HG03095 (cell line): ENCODE results near the gene AP3D1.
A peak's percentile ranks its signal among the peaks of the same experiment; 100 is the strongest.

Experiments used
- ATAC-seq: cut with Tn5 transposase; IDR thresholded peaks from one replicate; pipeline ENCODE4 v1.9.1; 2021; ENCODE audit warnings: moderate library complexity; ENCODE audit not compliant: unreplicated experiment

AP3D1 gene

GRCh38 chr19:2070436-2070827, 80.9 kb downstream of the AP3D1 start:
- no peak for ATAC-seq

- no peak for ATAC-seq
Measured at GRCh38 chr19:2064788-2065524, 86.4 kb downstream of the AP3D1 start.

GRCh38 chr19:2064395-2064787, 87.0 kb downstream of the AP3D1 start:
- ATAC-seq, result no peak

DNA sequence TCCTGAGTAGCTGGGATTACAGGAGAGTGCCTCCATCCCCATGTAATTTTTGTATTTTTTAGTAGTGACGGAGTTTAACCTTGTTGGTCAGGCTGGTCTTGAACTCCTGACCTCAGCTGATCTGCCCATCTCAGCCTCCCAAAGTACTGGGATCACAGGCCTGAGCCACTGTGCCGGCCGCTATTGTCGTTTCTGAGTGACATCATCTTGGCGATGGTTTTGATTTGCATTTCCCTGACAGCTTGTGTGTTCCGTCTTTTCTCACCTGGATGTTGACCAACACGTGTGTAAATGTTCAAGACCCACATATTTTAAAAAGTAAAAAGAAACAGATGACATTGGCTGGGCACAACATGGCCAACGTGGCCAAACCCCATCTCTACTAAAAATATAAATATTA, 87.5 kb downstream of the AP3D1 start:
- no peak for ATAC-seq

- no peak for ATAC-seq
Measured at GRCh38 chr19:2062770-2063169, 88.6 kb downstream of the AP3D1 start.

DNA sequence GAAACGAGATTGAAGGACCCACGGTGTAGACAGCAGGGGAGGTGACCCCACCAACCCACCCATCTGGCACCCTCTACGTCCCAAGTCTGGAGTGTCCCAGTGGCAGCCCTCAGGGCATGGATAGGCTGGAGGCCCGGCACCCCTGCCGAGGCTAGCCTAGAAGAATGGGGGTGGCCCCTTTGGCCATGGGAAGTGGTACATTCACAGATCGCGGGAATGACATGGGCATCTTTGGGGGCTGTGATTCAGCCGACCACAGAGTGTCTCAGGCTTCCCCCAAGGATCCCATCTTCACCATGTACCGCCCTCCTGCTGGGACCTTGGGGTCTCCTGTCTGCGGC, 89.0 kb downstream of the AP3D1 start:
- no peak for ATAC-seq

DNA sequence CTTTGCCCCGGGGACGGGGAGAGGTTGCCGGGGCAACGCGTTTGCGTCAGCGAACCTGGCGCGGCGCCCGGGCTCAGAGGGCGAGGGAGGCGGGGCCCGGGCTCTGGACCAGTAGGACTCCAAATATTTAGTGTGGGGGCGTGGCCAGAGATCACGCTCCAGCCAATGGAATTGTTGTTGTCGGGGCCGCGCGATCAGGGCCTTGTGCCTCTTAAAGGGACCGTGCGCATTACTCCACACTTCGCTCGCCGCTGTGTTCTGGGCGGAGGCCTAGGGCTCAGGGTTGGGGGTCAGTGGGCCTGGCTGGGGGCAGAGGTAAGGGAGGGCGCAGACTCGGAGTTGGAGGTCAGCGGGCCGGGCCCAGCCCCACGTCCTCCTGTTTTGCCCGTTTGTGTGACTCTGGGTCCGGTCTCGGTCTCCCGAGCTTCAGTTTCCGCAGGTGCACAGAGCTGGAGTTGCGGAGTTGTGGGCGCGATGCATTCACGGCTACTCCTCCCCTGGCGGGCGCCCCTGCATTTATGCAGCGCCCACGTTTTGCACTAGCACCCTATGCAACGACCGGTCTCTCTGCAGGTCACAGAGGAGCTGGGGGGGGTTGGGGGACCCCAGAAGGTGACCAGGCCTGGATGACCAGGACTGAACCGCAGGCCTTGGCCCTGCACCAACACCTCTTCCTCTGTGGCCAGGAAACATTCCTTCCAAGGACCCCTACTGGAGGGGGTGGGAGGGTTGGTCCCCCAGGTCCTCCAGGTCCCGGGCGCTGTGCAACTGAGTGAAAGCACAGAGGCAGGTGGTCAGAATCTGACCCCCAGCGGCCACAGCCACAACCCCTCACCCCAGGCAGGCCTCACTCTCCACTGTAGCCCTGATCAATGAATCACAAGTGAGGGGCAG, 89.6 kb downstream of the AP3D1 start:
- ATAC-seq, result peak; percentile 53

DNA sequence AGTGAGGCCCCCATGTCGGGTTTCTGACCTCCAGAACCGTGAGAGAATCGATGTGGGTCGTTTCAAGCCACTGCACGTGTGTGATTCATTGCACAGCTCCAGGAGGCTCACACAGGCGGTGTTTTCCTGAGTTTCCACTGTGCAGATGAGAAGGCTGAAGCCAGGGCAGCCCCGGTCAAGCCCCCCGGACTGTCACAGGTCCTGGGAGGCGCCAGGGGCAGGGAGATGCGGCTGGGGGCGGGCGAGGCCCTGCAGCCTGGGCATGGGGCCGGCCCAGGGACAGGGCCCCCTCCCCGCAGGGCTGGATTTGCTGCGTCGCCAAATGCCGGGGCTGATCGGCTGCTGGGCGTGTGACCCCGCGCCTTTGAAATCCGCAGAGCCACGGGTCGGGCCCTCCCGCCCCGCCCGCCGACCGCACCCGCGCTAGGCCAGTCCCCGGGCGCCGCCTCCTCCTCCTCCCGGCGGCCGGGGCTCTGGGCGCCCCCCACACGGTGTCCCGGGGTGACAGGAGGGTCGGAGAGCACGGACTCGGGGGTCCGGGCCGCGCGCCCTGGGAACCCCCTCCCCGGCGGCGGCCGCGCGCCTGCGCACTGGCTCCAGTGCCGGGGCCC, 90.4 kb downstream of the AP3D1 start:
- peak; percentile 11 for ATAC-seq

DNA sequence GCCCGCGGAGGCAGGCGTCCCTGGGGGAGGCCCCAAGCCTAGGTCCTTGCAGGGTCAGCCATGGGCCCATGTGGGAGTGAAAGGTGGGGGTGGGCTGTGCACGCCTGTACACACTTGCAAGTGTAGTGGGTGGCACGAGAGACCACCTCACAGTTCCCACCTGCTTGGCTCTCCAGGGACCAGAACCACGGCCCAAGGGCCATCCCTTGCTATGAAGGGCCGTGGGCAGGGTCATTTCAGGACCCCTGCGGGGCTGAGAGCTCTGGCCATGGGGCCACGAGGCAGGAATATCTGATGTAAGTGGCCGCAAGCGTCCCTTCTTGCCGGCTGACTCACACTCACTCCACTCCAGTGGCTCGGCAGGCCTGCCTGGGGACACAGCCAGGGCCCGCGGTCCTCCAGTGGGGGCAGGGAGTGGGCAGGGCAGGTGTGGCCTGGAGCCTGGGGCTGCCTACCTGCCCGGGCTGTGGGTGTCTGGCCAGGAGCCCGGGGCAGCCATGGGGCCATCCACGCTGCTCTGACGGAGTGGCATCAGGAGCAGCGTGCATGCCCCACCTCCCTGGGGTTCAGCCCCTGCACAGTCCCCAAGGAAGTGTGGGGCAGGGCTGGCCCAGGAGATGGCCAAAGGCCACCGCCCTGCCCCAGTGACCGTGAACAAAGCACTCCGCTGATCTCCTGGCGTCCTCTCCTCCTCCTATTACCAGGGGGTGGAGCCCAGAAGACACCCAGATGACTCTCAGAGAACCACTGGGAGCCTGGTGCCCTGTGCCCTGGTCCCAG, 91.8 kb downstream of the AP3D1 start:
- ATAC-seq, result no peak

DNA sequence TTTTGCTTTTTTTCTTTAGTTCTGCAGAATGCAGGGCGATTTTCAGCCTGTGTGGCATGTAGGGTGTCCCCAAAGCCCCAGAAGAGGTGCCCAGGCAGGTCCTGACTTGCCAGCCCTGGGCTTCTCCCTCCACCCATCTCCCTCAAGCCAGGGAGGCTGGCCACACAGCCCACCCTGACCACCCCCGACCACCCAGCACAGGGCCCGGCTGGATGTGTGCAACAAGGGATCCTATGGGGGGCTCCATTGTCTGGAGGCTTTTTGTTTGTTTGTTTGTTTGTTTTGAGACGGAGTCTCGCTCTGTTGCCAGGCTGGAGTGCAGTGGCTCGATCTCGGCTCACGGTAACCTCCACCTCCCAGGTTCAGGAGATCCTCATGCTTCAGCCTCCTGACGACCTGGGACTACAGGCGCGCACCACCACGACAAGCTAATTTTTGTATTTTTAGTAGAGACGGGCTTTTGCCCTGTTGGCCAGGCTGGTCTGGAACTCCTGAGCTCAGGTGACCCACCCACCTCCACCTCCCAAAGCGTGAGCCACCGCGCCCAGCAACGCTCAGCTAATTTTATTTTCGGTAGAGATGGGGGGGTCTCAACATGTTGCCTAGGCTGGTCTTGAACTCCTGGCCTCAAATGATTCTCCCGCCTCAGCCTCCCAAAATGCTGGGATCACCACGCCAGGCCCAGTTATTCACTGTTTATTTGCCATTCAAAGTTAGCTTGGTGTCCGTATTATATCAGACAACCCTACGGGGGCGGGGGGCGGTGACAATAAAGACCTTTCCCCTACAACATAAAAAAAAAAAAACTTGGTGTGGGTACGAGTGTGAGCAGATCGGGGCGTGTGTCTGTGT, 92.6 kb downstream of the AP3D1 start:
- ATAC-seq, result no peak

DNA sequence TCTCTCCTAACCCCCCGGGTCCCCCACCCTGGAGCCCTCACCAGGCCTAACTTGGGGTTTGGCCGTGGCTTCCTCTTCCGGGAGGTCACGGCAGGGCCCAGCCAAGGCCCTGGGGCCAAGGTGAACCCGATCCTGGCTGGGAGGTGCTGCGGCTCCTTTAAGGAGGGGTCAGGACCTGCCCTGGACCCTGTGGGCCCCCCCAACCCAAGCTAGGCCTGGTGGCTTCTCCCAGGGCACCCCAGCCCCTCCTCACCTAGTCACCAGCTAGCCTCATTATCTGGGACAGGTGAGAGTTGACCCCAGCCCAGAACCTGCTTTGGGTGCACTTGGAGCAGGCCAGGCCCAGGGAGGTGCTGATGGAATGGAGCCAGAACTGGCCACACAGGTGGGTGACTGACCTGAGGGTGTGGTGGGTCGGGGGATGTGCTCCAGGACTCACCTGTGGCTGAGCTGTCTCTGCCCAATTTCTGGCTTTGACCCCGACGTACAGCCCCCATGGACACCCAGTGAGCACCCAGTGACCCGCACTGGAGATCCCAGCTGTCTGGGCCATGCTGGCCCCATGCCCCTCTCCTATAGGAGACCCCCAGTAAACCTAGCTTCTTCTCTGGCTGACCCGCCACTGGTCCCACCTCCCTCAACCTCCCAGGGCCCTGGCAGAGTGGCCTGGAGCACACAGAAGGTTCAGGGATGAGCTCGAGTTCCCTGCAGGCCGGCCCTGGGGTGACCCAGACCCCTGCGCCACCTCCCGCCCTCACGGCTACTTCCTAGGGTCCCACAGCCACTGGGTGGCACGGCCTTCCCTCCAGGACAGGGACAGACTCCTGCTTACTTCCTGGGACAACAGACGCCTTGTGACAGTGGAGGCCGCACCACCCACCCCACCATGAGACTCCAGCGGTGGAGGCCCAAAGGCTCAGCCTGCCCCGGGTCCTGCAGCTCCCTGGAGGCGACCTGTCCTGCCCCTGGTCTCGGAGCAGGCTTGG, 93.6 kb downstream of the AP3D1 start:
- ATAC-seq, result no peak

DNA sequence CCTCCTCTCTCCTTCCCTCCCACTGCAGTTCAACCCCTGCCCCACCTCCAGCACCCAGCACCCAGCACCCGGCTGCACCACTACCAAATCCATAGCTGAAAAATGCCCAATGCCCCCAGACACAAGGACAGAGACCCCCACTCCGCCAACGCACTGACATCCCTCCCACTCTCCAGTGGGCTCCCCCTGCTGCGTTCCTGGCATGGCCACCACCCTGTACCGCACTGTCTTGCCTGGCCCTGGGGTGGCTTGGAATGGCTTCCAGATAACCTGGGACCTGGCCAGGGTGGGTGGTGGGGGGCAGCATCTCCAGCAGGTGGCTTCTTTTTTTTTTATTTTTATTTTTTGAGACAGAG, 94.6 kb downstream of the AP3D1 start:
- ATAC-seq, result no peak

DNA sequence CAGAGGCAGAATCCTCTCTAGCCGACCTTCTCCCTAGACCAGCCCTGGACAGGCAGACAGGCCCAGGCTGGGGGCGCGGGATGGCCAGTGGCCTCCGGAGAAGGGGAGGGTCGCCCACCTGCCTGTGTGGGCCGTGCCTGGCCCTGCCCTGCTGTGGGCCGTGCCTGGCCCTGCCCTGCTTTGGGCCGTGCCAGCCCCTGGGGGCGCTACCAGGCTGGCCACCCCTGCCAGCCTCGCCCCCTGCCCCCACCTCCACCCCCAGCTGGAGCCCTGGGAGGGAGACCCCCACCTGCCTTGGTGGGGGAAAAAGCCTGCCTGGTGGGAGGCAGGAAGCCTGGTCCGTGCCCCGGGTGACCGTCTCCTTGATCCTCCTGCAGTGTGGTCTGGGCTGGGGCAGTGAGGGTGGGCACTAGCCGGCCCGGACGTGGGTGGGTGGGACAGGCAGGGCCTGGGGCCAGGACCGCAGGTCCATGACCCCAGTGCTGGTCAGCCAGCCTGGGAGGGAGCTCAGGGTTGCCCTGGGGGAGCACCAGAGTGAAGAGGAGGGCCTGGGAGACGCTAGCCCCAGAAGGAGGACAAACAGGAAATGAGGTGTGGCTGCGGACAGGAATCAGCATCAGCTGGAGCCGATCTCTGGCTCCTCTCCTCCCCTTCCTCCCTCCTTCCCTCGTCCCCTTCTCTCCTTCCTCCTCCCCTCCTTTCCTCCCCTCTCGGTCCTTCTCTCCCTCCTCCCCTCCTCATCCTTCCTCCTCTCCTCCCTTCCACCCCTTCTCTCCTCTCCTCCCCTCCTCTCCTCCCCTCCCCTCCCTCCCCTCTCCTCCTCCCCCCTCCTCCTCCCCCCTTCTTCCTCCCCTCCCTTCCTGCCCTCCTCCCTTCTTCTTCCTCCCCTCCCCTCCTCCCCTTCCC, 95.2 kb downstream of the AP3D1 start:
- no peak for ATAC-seq

DNA sequence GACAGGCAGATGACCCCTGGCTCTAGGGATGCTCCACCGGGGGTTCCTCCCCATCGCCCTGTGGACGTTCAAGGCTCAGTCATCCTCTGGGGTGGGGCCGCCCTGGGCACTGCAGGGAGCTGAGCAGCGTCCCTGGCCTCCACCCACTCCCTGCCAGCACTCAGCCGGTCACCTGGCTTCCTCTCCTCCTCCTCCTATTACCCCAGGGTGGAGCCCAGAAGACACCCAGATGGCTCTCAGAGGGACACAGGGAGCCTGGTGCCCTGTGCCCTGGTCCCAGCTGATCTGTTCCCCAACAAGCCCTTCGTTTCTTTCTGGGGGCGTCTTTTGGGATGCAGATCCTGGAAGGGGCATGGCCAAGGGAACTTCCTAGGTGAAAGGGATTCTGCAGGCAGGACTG, 96.6 kb downstream of the AP3D1 start:
- no peak for ATAC-seq

GRCh38 chr19:2053601-2054389, 97.6 kb downstream of the AP3D1 start:
- ATAC-seq, result no peak

- no peak for ATAC-seq
Measured at GRCh38 chr19:2051773-2052704, 99.3 kb downstream of the AP3D1 start.
